Activated CD4-positive, alpha-beta T cell treated with anti-CD3 and anti-CD28 coated beads, Interleukin-2, amount 50 U/mL, for 16 hours (primary cell): ENCODE results near the gene RIC3.

Experiments
- DNase-seq: peaks from one replicate; pipeline ENCODE4 v3.0.0-alpha.2; 2020

The RIC3 gene, protein sequence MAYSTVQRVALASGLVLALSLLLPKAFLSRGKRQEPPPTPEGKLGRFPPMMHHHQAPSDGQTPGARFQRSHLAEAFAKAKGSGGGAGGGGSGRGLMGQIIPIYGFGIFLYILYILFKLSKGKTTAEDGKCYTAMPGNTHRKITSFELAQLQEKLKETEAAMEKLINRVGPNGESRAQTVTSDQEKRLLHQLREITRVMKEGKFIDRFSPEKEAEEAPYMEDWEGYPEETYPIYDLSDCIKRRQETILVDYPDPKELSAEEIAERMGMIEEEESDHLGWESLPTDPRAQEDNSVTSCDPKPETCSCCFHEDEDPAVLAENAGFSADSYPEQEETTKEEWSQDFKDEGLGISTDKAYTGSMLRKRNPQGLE

DNA sequence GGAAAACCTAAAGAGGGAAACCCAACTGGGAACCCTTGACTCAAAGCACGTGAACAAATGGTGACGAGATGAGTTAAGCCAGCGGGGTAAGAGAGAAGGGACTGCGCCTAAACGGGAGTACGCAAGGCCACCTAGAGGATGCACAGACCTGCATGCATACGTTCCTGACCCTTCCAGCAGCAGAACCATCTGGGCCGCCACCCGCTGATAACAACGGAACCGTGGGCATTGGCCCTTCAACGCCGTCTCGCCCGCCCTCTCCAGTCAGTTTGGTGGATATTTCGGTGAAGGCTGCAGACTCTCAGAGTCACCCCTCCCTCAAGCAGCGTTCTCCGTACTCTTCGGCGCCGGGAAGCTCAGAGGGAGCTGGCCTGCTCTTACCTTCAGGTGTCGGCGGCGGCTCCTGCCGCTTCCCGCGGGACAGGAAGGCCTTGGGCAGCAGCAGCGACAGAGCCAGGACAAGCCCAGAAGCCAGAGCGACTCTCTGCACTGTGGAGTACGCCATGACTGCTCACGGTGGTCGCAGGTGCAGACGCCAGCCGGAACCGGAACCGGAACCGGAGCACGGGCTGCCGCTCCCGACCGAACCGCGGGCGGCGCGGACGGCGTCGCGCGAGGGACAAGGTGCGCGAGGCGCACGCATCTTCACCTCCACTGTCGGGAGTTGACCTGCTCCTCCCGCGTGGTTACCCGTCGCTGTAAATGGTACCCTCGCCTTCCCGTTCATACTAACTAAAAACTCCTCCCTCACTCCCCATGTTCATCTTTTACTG lies at the start of gene RIC3:
Gene RIC3, minus strand, starts transcription at position 541 of the 773 bp plus-strand sequence. Its CDS starts 36 bp downstream, at position 505.
- DNase-seq = peak; percentile 41

DNA sequence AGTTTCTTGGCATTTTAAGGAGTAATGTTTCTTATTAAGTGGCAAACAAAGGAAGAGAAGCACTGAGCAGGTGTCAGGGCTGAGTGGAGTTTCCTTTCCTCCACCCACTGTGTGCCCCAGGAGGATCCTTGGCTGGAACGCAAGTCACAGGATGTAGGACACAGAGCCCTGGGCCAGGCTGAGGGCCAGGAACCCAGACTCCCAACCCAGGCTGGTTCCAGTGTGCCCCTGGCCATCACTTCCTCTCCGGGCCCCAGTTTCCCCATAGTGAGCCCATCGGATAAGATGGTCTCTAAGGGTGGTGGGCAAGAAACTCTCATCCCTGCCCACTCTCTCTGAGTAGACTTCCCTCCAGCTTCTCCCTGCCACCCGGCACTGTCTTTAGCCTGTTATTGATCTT lies 49.6 kb upstream of the RIC3 start:
- no peak for DNase-seq

DNA sequence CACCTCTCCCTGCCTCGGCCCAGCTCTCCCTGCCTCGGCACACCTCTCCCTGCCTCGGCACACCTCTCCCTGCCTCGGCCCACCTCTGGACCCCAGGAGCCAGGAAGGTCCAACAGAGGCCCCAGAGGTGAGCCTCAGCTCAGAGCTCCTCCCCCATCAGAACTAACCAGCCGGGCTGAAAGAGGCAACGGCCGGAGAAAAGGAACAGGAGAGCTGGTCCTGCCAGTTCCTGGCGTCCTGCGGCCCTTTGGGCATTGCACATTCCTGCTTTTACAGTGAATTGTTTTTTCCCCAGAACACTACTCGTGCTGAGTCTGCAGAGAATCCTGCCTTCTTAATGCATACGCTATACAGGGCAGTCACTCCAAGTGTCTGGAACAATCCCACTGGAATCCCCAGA lies 49.1 kb upstream of the RIC3 start:
- DNase-seq = no peak

DNA sequence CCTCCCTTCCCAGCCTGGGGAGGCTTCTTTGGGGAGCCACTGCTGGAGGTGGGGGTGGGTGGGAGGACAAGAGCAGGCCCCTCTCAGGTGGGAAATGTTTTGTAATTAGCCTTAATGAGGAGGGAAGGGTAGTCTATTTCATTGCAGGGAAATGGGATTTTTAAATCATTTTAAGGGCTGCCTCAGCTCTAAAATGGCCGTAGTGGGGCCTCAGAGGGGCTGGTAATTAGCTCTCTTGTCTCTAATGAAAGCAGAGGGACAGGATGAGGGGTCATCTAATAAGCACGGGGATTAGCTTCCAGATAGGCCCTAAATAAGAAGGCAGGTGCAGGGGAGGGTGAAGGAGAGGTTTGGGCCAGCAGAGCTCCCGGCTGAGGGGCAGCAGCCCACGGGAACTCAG lies 48.3 kb upstream of the RIC3 start:
- no peak for DNase-seq

DNA sequence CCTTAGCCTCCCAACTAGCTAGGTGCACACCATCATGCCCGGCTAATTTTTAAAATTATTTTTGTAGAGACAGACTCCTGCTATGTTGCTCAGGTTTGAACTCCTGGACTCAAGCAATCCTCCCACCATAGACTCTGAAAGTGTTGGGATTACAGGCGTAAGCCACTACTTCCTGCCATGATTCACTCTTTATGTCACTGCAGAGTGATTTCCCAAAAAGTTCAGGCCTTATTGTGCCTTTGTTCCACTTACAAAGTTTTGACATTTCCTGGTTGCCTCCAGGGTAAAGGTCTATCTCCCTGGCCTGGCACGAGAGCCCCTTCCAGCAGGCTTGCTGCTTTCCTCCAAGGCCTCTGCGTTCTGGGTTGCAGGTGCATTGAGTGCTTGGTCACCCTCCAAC lies 44.6 kb upstream of the RIC3 start:
- no peak for DNase-seq

DNA sequence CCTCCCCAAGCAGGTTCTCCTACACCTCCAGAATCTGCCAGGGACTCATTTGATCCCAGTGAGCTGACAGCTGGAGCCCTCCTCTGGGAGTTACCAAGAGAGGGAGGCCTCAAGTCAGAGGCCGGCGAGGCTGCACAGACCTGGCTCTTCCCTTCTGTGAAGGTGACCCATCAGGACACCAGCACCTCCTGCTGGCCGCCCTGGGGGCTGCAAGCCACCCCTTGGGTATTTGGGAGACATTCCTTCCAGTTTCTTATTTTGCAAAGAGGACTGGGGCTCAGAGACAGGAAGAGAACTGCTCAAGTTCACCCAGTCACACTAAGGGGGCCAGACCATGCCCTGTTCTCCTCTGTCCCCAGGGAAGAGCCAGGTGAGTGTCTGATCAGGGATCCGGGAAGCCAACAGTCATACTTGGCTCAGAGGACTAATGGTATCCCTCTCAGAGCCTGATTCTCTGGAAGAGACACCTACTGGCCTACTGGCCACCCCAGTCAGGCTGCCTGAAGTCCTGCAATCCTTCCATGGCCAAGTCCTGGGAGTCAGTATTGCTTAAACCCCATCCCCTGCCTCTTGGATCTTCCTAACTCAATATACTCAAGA lies 40.5 kb upstream of the RIC3 start:
- DNase-seq = peak; percentile 17

DNA sequence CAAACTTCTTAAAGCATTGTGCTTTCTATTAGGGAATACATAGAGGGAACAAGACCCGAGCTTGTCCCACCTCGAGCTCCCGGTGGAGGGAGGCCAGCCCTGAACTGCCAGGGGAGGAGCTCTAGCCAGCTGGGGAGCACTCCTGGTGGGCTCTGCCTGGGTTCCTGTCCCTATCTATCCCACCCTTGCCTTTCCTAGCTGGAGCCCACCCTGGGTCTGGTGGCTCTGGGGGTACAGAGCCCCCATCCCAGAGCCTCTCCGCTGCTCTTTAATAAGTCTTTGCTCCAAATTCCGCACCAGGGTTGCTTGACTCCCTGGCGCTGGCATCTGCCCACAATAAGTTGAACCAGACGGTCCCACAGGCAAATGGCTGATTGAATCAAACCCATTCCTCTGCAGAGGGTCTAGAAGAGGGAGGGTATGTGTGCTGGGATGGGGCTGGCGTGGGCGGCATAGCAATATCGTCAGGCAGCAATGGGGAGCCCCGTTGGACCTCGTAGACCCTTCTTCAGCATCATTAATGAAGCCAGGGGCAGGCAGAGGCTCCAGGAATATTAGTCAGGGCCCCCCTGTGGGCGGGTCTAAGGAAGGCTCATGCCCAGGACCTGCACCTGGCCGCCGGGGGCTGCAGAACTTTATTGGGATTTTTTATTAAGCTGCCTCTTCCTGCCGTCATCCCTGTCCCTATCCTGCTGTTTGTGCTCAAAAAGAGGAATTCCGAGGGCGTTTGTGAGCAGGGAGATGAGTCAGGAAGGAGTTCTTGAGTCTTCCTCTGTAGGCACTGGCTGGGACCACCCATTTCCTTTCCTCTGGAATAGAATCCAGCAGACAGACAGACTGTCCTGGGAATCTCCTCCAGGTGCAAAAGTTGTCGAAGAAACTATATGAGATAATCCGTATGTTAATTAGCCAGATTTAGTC lies 38.5 kb upstream of the RIC3 start:
- DNase-seq = no peak

DNA sequence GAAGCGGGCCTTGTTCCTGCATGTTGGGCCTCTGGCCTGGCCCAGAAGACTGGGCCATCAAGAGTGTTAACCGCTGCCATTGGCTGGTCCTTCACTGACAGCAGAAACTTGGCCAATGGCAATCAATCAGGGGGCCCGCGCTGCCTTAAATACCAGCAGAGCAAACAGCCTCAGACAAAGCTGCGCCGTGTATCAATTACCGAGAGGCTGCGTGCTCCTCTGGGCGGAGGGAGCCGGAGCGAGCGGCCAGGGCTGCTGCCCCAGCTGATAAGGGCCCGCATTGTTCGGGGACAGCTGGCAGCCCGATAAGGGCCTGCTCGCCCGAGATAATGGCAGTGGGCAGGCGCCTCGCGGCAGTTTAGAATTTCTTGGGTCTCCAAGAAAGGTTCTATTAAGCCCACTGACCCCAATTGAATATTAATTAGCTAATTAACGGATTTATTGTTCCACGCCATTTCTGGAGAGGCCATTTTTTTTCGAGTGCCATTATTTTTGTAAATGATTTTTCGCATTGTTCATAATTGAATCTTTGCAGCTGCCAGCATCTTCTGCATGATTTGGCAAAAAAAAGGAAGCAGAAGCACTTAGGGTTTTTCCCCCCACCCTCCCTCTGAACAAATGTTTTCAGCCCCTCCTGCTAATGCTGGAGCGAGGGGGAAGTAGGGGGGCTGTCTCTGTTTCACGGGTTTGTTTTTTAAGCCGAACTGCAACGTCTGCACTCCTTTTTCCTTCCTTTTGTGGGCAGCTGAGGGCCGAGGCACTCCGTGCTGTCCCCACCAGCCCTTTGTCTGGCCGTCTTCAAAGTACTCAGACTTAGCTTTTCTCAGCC lies 37.6 kb upstream of the RIC3 start:
- no peak for DNase-seq

DNA sequence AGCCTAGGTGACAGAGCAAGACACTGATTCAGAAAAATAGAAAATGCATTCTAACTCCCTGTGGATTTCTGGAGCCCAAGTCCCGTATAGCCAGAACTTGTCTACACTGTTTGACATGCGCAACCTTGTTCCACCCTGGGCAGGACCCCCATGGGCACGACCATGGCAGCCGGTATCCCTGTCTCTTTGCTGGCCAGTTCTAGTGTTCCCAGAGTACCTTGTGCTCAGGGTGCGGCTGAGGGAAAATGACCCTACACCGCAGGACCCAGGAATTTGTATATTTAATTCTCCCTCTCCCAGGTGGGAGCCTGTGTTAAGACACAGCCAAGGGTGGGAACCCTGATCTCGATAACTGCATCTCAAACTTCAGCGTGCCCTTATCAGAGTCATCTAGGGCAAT lies 36.7 kb upstream of the RIC3 start:
- DNase-seq = no peak

DNA sequence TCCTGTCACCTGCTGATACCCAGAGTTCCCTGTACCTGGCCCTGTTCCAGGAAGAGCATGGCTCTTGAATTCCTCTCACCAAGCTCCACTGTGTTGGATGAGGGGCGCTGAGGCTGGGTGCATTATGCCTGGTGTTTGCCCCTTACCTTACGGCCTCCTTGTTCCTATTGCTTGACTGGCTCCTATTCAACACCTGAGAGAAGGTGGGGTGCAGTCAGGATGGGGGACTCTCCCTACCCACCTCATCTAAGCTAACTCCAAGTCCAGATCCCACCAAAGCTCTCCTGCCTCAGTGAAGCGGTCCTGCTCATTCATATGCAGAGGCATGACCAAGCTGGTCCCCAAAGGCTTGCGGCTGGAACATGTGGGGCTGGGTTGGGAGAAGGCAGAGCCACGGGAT lies 35.8 kb upstream of the RIC3 start:
- no peak for DNase-seq

DNA sequence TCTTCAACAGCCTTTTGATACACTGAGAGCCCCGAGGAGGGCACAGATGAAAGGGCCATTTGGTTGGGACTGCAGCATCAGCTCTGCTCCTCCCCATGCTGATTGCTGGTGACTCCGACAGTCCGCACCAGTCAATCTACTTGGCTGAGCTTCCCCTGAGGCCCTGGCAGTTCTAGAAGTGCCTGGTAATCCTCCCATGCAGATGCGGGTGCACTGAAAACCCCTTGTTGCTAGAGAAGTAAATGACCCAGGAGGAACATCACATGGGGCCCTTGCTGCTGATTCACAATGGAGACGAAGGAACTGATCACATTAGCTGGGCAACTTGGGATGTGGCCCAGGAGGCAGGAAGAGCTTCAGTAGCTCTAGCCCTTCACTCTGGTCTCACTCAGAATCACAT lies 35.2 kb upstream of the RIC3 start:
- no peak for DNase-seq

DNA sequence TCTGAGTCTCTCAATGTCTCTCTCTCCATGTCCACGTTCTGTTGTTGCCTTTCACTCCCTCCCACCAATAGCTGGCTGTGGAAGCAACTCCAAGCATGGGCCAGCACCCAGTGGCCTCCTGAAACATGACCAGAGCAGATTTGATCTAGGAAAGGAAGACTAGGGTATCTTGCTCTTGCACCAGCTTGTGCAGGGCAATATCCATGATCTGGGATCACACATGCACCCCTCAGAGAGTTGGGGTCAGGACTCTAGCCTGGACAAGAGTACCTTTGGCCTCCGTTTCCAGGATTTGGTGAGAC lies 34.5 kb upstream of the RIC3 start:
- no peak for DNase-seq

DNA sequence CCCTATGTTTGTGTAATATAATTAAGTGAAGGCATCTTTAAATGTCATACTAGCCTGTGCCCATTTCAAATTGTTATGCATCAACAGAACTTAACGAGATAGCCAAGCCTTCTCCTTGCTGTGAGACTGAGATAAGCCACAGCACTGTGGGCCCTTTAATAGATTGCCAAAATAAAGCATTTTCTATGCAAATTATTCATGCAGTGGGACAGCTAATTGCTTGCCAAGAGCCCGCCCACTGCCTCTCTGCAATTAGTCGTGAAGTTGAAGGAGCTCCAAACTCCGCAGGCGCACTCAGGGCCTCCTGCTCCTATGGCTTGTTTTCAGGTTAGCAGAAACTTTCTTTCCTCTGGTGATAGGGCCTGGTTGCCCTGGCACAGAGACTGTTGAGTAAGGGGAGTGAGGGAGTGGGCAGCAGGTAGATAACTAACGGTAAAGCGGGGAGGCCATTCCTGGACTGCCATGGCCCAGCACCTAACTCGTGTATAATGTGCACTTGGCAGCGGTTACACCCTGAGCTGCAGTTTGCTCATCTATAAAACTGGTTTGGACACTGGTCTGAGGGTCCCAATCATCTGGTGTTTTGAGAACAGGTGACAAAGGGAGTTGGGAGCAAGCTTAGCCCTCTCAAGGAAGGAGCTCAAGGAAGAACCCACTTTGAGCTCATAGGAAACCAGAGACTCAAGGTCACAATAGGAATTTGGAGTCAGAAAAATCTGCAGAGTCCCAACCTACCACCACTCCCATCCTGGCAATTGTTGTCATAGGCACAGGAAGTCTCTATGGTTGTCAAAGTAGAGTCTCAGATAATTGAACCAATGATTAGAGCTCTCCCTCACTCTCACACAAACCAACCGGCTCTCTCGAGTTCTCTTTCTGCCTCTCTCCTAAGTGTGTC lies 33.9 kb upstream of the RIC3 start:
- DNase-seq = no peak

DNA sequence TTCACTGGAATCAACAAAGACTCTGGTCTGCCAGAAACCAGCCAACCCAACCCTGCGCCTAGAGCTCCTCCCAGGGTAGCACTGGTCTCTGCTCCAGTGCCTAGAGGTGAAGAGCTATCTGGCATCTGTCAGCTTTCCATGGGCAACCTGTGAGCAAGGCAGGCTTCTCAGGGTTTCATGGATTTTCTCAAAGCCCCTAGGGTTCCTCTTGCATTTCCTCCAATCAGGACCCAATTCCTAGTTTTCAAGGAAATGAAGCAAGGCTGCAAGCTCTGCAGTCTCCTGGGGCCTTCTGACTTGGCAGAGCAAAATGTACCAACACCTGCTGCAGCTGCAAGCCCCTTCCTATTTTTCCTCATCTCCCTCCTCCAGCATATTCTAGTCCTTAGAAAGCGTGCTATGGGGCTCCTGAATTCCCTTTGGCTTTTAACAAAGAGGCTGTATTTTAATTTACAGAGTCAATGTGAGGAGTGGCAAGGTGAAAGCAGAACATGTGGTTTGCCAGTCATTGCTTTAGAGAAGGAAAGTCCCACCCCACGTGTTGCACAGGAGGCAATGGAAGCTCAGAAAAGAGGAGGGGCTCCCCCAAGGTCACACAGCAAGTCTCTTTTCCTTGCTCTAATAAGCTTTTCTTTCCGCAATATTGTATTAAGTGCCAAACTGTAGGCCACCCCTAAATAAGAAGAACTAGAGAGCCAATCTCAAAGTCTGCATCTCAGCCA lies 33.0 kb upstream of the RIC3 start:
- DNase-seq = no peak

DNA sequence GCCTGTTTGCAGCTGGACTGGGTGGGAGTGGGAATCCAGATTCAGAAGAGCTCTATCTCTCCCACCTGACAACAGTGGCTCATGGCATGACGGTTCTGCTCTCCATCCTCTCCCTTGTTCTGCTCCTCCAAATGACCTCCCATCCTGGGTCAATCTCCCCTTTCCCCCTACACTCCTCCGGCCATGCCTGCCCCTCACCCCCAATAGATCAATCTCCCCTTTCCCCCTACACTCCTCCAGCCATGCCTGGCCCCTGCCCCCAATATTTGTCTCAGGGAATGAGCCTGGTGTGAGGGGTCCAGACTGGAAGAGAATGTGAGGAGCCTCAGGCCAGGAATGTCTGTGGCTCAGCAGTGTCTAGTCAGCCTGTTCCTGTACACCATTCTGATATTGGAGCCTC lies 30.9 kb upstream of the RIC3 start:
- DNase-seq = no peak

DNA sequence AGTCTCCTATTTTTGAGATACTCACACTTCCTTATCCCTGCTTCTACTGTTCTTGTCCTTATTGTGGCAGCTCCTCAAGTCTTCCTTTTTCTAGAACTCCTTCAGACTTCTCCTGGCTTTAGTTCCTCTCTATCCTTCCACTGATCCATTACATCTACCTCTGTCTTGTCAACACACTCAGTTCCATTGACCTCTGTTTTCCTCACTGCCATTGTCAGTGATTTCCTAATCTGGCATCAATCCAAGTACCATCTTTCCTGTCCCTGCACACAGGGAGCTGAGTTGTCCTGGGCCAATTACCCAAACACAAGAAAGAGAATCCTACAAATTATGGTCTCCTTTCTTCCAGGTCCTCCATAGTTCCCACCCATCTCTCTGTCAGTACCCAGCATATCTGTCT lies 27.9 kb upstream of the RIC3 start:
- no peak for DNase-seq

DNA sequence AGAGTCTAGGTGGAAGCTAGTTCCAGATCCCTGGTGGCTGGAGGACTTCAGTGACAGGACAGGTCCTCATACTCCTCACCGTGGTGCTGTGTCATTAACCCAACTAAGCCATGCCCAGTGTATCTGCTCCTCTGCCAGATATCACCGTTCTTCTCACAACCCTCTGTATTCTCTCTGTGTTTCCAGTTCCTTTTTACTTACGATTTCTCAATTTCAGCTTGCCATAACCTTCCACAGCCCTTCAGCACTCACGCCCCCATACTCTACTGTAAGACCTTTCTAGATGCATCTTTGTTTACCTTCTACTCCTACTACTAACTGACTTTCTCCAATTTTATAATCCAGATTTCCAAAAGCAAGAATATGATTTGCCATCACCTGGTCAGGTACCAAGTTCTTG lies 26.1 kb upstream of the RIC3 start:
- DNase-seq = no peak

DNA sequence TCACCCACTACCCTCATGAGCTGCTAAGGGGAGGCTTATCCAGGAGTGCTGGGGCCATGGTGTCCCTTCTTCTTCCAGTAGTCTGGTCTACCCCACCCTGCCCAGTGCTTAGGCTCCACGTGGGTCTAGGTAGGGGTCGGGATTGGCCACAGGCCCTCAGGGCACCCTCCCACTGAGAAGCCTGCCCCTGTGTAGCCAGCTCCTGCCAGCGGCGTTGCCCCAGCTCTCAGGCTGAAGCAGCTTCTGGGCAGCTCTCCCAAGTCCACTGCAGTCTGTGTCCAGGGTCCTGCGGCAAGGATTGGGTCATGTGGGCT lies 24.0 kb upstream of the RIC3 start:
- no peak for DNase-seq

DNA sequence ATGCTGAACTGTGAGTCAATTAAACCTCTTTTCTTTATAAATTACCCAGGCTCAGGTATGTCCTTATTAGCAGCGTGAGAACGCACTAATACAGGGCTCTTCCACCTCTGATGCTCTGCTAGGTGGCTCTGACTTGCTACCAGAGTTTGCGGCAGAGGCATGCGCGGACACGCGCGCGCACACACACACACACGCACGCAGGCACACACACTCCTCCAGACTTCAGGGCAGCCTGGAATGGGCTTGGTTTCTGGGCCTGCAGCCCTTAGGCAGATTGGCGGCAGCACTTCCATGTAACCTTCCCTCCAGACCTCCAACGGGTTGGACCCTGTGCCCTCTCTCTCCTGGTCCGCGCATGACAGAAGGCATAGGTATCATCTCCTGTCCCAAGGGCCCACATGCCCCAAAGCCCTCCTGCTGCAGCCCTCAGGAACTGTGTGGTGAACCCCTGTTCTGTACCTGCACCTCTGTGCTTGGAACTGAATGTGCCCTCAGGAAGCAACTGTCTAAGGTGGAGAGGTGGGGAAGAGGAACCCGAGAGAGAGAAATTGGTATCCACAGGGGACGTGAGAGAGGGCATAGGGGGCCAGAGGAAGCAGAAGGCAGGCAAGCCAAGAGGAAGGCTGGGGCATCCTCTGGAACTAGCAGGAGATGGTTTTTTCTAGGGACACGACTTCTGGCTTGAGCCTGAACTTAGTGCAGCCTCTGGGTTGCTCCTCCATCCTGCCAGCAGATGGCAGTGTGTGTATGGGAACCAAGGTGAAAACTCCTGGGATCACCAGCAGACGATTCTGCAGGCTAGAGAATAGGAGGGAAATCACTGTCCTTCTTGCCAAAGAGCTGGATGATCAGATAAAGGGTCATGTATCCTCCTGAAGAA lies 23.4 kb upstream of the RIC3 start:
- peak; percentile 45 for DNase-seq

DNA sequence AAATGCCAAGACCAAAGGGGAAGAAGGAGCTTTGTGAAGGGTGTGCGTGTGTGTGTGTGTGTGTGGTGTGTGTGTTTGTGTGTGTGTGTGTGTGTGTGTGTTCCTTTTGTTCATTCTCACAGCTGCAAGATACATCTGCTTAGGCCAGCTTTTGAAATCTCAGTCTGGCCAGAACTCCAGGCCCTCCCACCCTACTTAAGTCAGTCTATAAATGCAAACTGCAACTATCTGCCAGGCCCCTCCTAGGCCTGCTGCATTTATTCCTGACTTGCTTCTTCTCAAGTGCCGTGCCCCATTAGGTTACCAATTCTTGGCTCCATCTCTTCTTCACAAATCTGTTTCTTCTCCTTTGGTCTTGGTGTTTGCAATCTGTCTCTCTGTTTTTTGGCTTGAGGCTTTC lies 21.6 kb upstream of the RIC3 start:
- no peak for DNase-seq
